Stomach (tissue), 4 donors: ENCODE results near the gene ZFAND4.

ENCODE experiments used
- CTCF ChIP-seq, 7 experiments: fragments of 450-650 bp in 4 of 7; fragments of 200-600 bp in 3 of 7; sonication (generic) in 3 of 7; IDR thresholded peaks; one replicate each; pipeline ENCODE4 v1.5.1; 2016 to 2019; ENCODE audit warnings: antibody characterized with exemption in 7 of 7, control low read depth in 2 of 7, mild to moderate bottlenecking in 1 of 7
- EP300 ChIP-seq: sonication (generic); formaldehyde crosslinking; IDR thresholded peaks from one replicate; pipeline ENCODE4 v1.6.1; 2017; ENCODE audit warnings: antibody characterized with exemption
- POLR2A ChIP-seq, 4 donors: fragments of 450-650 bp; IDR thresholded peaks; one replicate each; pipeline ENCODE4 v1.6.1; 2016; ENCODE audit warnings: antibody characterized with exemption in 4 of 4, control low read depth in 2 of 4, mild to moderate bottlenecking in 1 of 4, moderate library complexity in 1 of 4
- POLR2AphosphoS5 ChIP-seq, 3 donors: sonication (generic); formaldehyde crosslinking; IDR thresholded peaks; one replicate each; pipeline ENCODE4 v1.6.1; 2016; ENCODE audit warnings: antibody characterized with exemption in 3 of 3

GRCh38 chr10:45672181-45673073, at the start of gene ZFAND4:
- TF ChIP-seq CTCF (IDR thresholded peaks at IDR 0.05) (peak in 5 of 7 experiments; percentile 28 to 79 (median 34)), EP300 (no peak), POLR2AphosphoS5 (IDR thresholded peaks at IDR 0.05) (peak; percentile 57 to 88 (median 86)), POLR2A (IDR thresholded peaks at IDR 0.05) (no peak)
